ENCODE data around the gene PSMC2.

Gene PSMC2

GRCh38 chr7:103347507-103348267, at the start of gene PSMC2:
Gene PSMC2, plus strand, starts transcription at chr7:103347643. Its CDS starts 69 bp downstream, at chr7:103347712.
- Mint-ChIP-seq H3K36me3 (ENCODE audit: low read depth) (peaks cover 25% of the 10 kb centered on the region), H3K27ac (peak within 1 kb of the TSS; percentile 99), H3K4me3 (peak within 1 kb of the TSS; percentile 98), H3K27me3 (ENCODE audit: low read depth) (no peaks in the 10 kb centered on the region), H3K9me3 (no peaks in the 10 kb centered on the region), H3K4me1 (ENCODE audit: low read depth) (peaks cover 45% of the 10 kb centered on the region)

GRCh38 chr7:103297837-103298179, 49.6 kb upstream of the PSMC2 start:
- H3K4me3 Mint-ChIP-seq: peak overlapping the region; percentile 99
- H3K4me1 Mint-ChIP-seq (ENCODE audit: low read depth): peaks cover 29% of the 10 kb centered on the region
- no peaks in the 10 kb centered on the region for H3K9me3 Mint-ChIP-seq
- H3K27ac Mint-ChIP-seq: peak overlapping the region; percentile 90
- peaks cover 28% of the 10 kb centered on the region for H3K36me3 Mint-ChIP-seq (ENCODE audit: low read depth)
- peaks cover 8% of the 10 kb centered on the region for H3K27me3 Mint-ChIP-seq (ENCODE audit: low read depth)

GRCh38 chr7:103299660-103300059, 47.8 kb upstream of the PSMC2 start:
- H3K4me3 Mint-ChIP-seq: no peak overlapping the region
- no peak overlapping the region for H3K27ac Mint-ChIP-seq
- H3K36me3 Mint-ChIP-seq (ENCODE audit: low read depth): peaks cover 38% of the 10 kb centered on the region
- H3K27me3 Mint-ChIP-seq (ENCODE audit: low read depth): no peaks in the 10 kb centered on the region
- H3K4me1 Mint-ChIP-seq (ENCODE audit: low read depth): peaks cover 29% of the 10 kb centered on the region
- H3K9me3 Mint-ChIP-seq: no peaks in the 10 kb centered on the region

GRCh38 chr7:103301441-103301840, 46.0 kb upstream of the PSMC2 start:
- no peaks in the 10 kb centered on the region for H3K9me3 Mint-ChIP-seq
- H3K4me1 Mint-ChIP-seq (ENCODE audit: low read depth): peaks cover 25% of the 10 kb centered on the region
- no peaks in the 10 kb centered on the region for H3K27me3 Mint-ChIP-seq (ENCODE audit: low read depth)
- no peak overlapping the region for H3K4me3 Mint-ChIP-seq
- no peak overlapping the region for H3K27ac Mint-ChIP-seq
- H3K36me3 Mint-ChIP-seq (ENCODE audit: low read depth): peaks cover 48% of the 10 kb centered on the region

GRCh38 chr7:103307503-103308231, 39.8 kb upstream of the PSMC2 start:
- no peaks in the 10 kb centered on the region for H3K9me3 Mint-ChIP-seq
- H3K36me3 Mint-ChIP-seq (ENCODE audit: low read depth): peaks cover 47% of the 10 kb centered on the region
- H3K4me3 Mint-ChIP-seq: no peak overlapping the region
- H3K4me1 Mint-ChIP-seq (ENCODE audit: low read depth): no peaks in the 10 kb centered on the region
- no peaks in the 10 kb centered on the region for H3K27me3 Mint-ChIP-seq (ENCODE audit: low read depth)
- peak overlapping the region; percentile 31 for H3K27ac Mint-ChIP-seq

GRCh38 chr7:103314852-103315251, 32.6 kb upstream of the PSMC2 start:
- H3K27me3 Mint-ChIP-seq (ENCODE audit: low read depth): no peaks in the 10 kb centered on the region
- no peaks in the 10 kb centered on the region for H3K9me3 Mint-ChIP-seq
- peaks cover 1% of the 10 kb centered on the region for H3K4me1 Mint-ChIP-seq (ENCODE audit: low read depth)
- H3K27ac Mint-ChIP-seq: no peak overlapping the region
- no peak overlapping the region for H3K4me3 Mint-ChIP-seq
- peaks cover 55% of the 10 kb centered on the region for H3K36me3 Mint-ChIP-seq (ENCODE audit: low read depth)

GRCh38 chr7:103316380-103316941, 31.0 kb upstream of the PSMC2 start:
- Mint-ChIP-seq H3K4me1 (ENCODE audit: low read depth) (peaks cover 1% of the 10 kb centered on the region), H3K9me3 (no peaks in the 10 kb centered on the region), H3K36me3 (ENCODE audit: low read depth) (peaks cover 48% of the 10 kb centered on the region), H3K27ac (no peak overlapping the region), H3K27me3 (ENCODE audit: low read depth) (no peaks in the 10 kb centered on the region), H3K4me3 (no peak overlapping the region)

GRCh38 chr7:103317009-103317408, 30.4 kb upstream of the PSMC2 start:
- H3K27me3 Mint-ChIP-seq (ENCODE audit: low read depth): no peaks in the 10 kb centered on the region
- H3K27ac Mint-ChIP-seq: no peak overlapping the region
- H3K9me3 Mint-ChIP-seq: no peaks in the 10 kb centered on the region
- peaks cover 47% of the 10 kb centered on the region for H3K36me3 Mint-ChIP-seq (ENCODE audit: low read depth)
- H3K4me3 Mint-ChIP-seq: no peak overlapping the region
- peaks cover 1% of the 10 kb centered on the region for H3K4me1 Mint-ChIP-seq (ENCODE audit: low read depth)

GRCh38 chr7:103325744-103326143, 21.7 kb upstream of the PSMC2 start:
- H3K27me3 Mint-ChIP-seq (ENCODE audit: low read depth): no peaks in the 10 kb centered on the region

GRCh38 chr7:103336761-103337160, 10.7 kb upstream of the PSMC2 start:
- Mint-ChIP-seq H3K4me1 (ENCODE audit: low read depth) (peaks cover 20% of the 10 kb centered on the region), H3K36me3 (ENCODE audit: low read depth) (peaks cover 37% of the 10 kb centered on the region), H3K9me3 (no peaks in the 10 kb centered on the region), H3K27me3 (ENCODE audit: low read depth) (no peaks in the 10 kb centered on the region), H3K27ac (no peak overlapping the region), H3K4me3 (no peak overlapping the region)

More at GRCh38 chr7:103325744-103326143, 21.7 kb upstream of the PSMC2 start:
- Mint-ChIP-seq H3K4me1 (ENCODE audit: low read depth) (peaks cover 4% of the 10 kb centered on the region), H3K9me3 (no peaks in the 10 kb centered on the region), H3K27ac (no peak overlapping the region), H3K4me3 (no peak overlapping the region), H3K36me3 (ENCODE audit: low read depth) (peaks cover 20% of the 10 kb centered on the region)

- Mint-ChIP-seq H3K9me3 (no peaks in the 10 kb centered on the region), H3K4me3 (no peak overlapping the region), H3K27ac (no peak overlapping the region), H3K4me1 (ENCODE audit: low read depth) (peaks cover 24% of the 10 kb centered on the region), H3K27me3 (ENCODE audit: low read depth) (no peaks in the 10 kb centered on the region), H3K36me3 (ENCODE audit: low read depth) (peaks cover 36% of the 10 kb centered on the region)
These were observed 8.6 kb upstream of the PSMC2 start for GRCh38 chr7:103338864-103339263.

GRCh38 chr7:103341466-103341865, 6.0 kb upstream of the PSMC2 start:
- H3K4me3 Mint-ChIP-seq: no peak overlapping the region
- H3K9me3 Mint-ChIP-seq: no peaks in the 10 kb centered on the region
- H3K27me3 Mint-ChIP-seq (ENCODE audit: low read depth): no peaks in the 10 kb centered on the region
- no peak overlapping the region for H3K27ac Mint-ChIP-seq
- peaks cover 36% of the 10 kb centered on the region for H3K36me3 Mint-ChIP-seq (ENCODE audit: low read depth)
- H3K4me1 Mint-ChIP-seq (ENCODE audit: low read depth): peaks cover 35% of the 10 kb centered on the region

GRCh38 chr7:103343332-103343731, 4.1 kb upstream of the PSMC2 start:
- H3K27ac Mint-ChIP-seq: no peak overlapping the region
- H3K27me3 Mint-ChIP-seq (ENCODE audit: low read depth): no peaks in the 10 kb centered on the region
- no peaks in the 10 kb centered on the region for H3K9me3 Mint-ChIP-seq
- H3K4me3 Mint-ChIP-seq: peak overlapping the region; percentile 97
- H3K4me1 Mint-ChIP-seq (ENCODE audit: low read depth): peaks cover 43% of the 10 kb centered on the region
- H3K36me3 Mint-ChIP-seq (ENCODE audit: low read depth): peaks cover 28% of the 10 kb centered on the region

- Mint-ChIP-seq H3K27me3 (ENCODE audit: low read depth) (no peaks in the 10 kb centered on the region), H3K9me3 (no peaks in the 10 kb centered on the region), H3K27ac (peak overlapping the region; percentile 93), H3K4me3 (peak overlapping the region; percentile 97), H3K36me3 (ENCODE audit: low read depth) (peaks cover 30% of the 10 kb centered on the region), H3K4me1 (ENCODE audit: low read depth) (peaks cover 48% of the 10 kb centered on the region)
These were observed 3.5 kb upstream of the PSMC2 start for GRCh38 chr7:103343758-103344452.
